Stimulated activated CD4-positive, alpha-beta T cell treated with anti-CD3 and anti-CD28 coated beads, Interleukin-12 subunit alpha, Interleukin-12 subunit beta, amount 100 ng/mL, for 4 hours (primary cell): ENCODE results near the gene MXRA8.
"Not testable (repeated sequence)": the region's sequence is repeated elsewhere in the genome, so short reads cannot be mapped to it uniquely, and the experiment has no call there.

Experiments used
- DNase-seq: peaks from one replicate; pipeline ENCODE4 v3.0.0-alpha.2; 2020

The MXRA8 gene

GRCh38 chr1:1390675-1391074 is 32.3 kb upstream of the MXRA8 start:
- DNase-seq, result no peak

GRCh38 chr1:1388078-1388472 is 29.7 kb upstream of the MXRA8 start:
- no peak for DNase-seq

GRCh38 chr1:1387098-1388077 is 29.0 kb upstream of the MXRA8 start:
- DNase-seq, result no peak

- DNase-seq, result no peak
Observed at GRCh38 chr1:1385931-1386330, 27.6 kb upstream of the MXRA8 start.

GRCh38 chr1:1385339-1385738 is 27.0 kb upstream of the MXRA8 start:
- DNase-seq, result not testable (repeated sequence)

- DNase-seq, result no peak
Observed at GRCh38 chr1:1381294-1381693, 22.9 kb upstream of the MXRA8 start.

GRCh38 chr1:1380860-1381259 is 22.5 kb upstream of the MXRA8 start:
- no peak for DNase-seq

GRCh38 chr1:1377540-1378205 is 19.3 kb upstream of the MXRA8 start:
- DNase-seq, result no peak

- DNase-seq, result no peak
Observed at GRCh38 chr1:1376551-1377226, 18.3 kb upstream of the MXRA8 start.

- peak; percentile 90 for DNase-seq
Observed at GRCh38 chr1:1374929-1375662, 16.7 kb upstream of the MXRA8 start, which contains the start of gene AURKAIP1. Gene AURKAIP1 (minus strand): TSS chr1:1375207. CDS start chr1:1374756, 451 bp downstream.

- no peak for DNase-seq
Observed at GRCh38 chr1:1374589-1374928, 16.2 kb upstream of the MXRA8 start.

GRCh38 chr1:1373815-1374588 is 15.6 kb upstream of the MXRA8 start:
- no peak for DNase-seq

GRCh38 chr1:1373051-1373814 is 14.9 kb upstream of the MXRA8 start:
- DNase-seq, result no peak

- DNase-seq, result peak; percentile 77
Observed at GRCh38 chr1:1371746-1372711, 13.7 kb upstream of the MXRA8 start.

- no peak for DNase-seq
Observed at GRCh38 chr1:1371364-1371745, 13.0 kb upstream of the MXRA8 start.

- no peak for DNase-seq
Observed at GRCh38 chr1:1370771-1371300, 12.5 kb upstream of the MXRA8 start.

- DNase-seq, result not testable (repeated sequence)
Observed at GRCh38 chr1:1370094-1370493, 11.7 kb upstream of the MXRA8 start.

GRCh38 chr1:1367315-1367714 is 9.0 kb upstream of the MXRA8 start:
- no peak for DNase-seq

- no peak for DNase-seq
Observed at GRCh38 chr1:1366699-1367066, 8.3 kb upstream of the MXRA8 start.
